GM10847 (cell line): Measurements from ENCODE around the gene KIZ.

Source experiments
- POLR2A ChIP-seq: IDR thresholded peaks from 2 replicates; pipeline ENCODE4 v1.6.1; 2011; ENCODE audit not compliant: insufficient read length; ENCODE audit errors: extremely low read depth

KIZ gene

DNA sequence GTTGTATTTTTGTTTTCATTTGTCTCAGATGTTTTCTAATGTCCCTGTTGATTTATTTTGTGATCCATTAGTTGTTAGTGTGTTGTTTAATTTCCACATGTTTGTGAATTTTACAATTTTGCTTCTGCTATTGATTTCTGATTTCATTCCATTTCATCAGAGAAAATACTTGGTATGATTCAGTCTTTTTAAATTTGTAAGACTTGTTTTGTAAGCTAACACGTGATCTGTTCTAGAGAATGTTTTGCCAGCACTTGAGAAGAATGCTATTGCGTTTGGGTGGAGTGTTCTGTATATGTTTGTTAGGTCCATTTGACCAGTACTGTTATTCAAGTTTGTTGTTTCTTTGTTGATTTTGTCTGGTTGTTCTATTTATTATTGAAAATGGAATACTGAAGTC, 53.9 kb downstream of the KIZ start:
- no peak for TF ChIP-seq POLR2A

DNA sequence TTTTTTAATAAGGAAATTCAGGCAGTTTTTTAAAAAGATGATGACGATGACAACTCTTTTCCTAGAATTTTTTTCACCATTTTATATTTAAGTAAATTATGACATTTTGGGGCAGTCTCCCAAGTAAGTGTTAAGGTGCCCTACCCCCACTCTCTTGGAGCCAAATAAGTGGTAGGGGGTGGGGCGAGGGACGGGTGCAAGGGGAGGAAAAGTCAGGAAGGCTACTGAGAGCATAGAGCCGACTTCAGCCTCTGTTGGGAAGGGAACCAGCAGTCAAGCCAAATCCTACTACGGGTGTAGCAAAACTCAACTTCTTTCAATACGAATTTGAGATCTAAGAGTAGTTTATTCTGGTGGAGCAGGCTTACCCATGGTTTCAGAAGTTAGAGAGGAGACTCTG, 54.4 kb downstream of the KIZ start:
- no peak for TF ChIP-seq POLR2A

DNA sequence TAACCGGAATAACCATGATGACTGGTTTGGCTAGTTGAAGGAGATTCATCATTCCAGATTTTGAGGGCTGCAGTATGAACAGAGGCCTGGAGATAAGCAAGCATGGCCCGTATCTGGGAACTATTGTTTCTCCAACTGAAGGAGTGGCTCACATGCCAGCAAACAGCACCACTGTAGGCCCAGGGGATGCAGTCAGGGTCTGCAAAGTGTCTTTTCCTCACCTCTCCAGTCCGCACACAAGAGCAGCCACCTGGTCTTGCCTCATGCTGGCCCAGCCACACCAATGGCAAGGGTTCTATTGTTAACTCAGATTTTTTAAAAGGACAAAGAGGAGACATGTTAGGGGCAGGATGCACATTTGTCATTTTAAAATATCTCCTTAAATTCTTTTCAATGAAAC, 55.1 kb downstream of the KIZ start:
- TF ChIP-seq POLR2A: no peak

DNA sequence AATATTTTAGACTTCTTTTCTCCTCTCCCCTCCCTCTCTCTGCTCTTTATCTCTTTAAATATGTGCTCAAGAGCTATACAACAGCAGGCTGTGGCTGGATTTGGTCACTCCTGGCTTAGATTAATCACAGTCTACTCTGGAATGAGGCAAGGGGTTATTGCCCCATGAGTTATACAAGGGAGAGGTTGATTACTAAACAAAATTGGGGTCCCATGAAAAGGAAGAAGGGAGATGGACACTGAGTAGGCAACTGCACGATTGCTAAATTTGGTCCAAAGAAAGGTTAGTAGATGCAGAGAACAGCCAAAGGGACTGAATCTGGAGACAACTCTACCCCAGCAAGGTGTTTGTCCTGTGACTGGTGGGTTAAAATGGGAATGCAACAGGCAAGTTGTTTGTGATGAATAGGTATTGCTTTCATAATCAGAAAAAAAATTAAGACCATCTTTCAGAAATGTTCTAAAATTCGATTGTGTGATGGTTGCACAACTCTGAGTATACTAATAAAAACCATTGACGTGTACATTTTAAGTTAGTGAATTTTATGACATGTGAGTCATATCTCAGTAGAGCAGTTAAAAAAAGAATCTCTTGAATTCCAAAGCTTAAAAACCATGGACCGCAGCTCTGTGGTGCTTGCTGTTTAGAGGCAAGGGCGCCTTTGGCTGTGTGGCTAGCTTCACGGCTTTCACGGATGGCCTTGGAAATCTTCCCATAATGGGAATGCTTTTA, 57.1 kb downstream of the KIZ start:
- no peak for TF ChIP-seq POLR2A

DNA sequence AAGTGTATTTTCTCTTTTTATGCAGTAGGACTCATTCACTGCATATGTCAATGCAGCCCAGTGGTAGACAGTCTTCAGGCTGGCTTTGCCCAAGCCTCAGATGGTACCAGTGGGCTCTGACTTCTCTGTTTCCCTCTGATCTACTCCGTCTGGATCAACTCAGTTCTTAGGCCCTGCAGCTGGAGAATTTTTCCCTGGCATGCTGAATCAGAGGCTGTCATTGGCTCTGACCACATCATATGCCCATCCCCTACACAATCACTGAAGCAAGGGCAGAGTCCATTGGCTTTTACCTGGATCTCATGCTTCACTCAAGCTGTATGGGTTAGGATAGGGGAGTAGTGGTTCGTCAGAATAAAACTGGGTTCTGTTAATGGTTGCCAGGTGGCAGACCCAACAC, 57.8 kb downstream of the KIZ start:
- no peak for TF ChIP-seq POLR2A

DNA sequence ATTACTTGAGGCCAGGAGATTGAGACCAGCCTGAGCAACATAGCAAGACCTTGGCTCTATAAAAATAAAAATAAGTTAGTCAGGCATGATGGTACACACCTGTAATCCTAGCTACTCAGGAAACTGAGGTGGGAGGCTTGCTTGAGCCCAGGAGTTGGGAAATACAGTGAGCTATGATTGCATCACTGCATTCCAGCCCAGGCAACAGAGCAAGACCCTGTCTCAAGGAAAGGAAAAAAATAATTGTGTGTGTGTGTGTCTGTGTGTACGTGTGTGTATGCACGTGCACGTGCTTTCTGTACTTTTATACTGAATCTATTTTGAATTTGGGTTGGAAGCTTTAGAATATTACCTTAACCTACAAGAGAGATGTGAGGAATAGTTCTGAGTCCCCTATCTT, 58.9 kb downstream of the KIZ start:
- no peak for TF ChIP-seq POLR2A

DNA sequence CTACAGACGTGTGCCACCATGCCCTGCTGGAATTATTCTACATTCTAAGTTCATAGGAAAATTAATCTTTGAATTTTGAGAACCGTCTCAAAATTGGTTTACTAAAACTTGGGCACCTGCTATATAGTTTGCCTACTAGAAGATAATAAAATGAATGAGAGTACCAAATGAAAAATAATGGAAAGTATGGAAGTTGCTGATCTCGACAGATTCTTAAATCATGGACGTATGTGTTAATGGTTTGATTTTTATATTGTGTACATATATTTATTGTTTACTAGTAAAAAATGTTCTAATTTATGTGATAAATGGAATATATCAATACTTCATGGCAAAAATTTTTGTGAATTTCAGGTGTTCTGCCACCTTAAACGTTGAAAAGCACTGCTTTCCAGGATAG, 60.0 kb downstream of the KIZ start:
- no peak for TF ChIP-seq POLR2A

DNA sequence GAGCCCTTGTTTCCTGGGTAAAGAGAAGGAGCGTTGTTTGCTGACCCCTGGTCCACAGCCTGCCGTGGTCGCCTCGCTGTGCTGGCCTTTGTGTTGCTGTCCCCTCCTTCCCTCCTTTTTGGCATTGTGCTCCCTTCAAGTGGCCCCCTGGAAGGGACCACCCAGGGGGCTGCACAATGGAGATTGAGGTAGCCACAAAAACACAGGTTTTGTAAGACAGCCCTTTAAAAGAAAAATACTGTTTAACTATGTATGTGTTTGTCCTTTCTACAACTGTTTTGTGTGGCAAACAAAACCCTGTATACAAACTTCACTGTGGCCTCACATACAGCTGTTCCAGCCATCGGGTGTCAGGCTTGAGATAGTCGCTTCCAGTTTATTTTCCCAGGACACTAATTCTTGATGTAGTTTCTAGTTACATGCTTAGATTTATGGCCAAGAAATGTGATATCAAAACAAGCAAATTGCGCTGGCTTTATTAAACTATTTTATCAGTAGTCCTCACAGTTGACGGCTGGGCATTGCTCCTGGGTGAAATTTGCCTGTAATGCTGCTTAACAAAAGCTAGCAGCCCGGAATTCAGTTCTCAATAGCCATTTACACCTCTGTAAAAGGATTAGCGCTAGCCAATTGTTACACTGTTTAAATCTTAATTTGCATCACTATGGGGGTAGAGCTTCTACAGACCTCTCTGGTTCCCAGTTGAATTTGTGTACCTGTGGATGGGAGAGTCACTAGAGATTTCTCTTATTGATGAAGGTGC, 64.1 kb downstream of the KIZ start:
- TF ChIP-seq POLR2A: no peak

DNA sequence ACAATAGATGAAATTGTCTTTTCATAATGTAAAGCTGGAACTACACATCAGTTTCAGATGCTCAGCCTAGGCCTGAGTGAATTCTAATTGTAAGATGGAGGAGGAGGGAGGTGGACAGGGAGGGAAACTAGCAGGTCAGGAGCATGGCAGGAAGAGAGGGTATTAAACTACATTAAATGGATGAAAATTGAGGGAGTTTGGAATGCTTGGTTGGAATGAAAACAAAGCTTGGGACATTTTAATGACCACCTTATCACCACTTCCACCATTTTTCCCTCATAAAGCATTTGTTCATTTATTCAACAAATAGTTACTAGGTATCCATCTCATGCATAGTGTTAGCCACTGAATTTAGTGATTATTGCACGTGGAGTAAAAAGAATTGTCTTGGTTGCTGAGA, 65.0 kb downstream of the KIZ start:
- no peak for TF ChIP-seq POLR2A

DNA sequence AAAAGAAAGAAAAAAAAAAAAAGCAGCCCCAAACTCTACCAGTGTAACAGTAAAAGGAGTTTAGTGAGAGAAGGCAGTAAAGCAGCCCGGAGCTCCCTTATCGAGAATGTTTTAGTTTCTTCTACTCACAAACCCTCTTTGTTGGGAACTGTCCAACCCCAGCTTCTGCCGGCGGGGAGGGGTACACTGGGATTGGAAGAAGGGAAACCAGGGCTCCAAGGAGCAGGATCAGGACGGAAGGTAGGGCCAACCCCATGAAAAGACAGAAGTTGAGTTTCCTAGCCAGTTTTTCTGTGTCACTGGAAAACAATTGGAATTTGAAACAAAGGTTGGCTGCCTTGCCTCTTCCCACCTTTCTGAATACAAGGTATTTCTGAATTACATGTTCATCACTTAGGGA, 66.0 kb downstream of the KIZ start:
- no peak for TF ChIP-seq POLR2A

DNA sequence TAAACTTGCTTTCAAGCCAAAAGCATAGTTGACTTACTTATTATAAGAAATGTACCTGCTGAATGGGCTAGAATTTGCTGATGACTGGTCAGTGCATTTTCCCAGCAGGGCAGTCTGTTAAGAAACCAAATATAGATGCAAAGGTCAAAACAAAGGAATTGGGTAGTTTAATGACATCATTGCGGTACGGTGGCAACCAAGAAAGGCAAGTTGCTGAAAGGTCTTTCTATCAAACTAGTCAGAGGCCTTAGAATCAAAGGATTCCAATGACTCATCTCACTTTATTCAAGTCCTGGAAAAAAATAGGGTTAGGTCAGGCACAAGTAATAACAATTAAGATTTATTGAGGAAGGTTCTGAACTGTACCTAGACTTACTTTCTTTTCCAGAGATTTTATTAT, 76.4 kb downstream of the KIZ start:
- TF ChIP-seq POLR2A: no peak

DNA sequence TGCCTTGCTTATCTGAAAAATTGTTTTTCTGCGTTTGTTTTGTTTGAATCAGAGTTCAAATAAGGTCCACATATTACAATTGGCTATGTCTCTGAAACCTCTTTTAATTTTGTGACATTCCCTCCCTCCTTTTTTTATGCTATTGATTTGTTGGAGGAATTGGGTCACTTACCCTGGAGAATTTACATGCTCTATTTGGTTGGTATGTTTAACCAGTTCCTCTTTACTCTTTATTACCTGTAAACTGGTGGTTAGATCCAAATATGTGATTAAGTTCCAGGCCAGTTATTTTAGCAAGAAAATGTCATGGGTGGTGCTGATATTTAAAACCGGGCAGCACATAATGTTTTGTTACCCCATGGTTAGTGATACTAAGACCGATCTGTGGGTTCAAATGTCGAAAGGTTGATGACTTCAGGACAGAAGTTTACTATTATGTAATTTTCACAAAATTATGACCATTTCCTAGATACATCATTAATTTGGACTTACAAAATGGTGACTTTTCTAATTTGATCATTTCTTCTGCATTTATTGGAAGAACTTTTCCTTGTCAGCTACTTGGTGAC, 77.3 kb downstream of the KIZ start:
- no peak for TF ChIP-seq POLR2A

DNA sequence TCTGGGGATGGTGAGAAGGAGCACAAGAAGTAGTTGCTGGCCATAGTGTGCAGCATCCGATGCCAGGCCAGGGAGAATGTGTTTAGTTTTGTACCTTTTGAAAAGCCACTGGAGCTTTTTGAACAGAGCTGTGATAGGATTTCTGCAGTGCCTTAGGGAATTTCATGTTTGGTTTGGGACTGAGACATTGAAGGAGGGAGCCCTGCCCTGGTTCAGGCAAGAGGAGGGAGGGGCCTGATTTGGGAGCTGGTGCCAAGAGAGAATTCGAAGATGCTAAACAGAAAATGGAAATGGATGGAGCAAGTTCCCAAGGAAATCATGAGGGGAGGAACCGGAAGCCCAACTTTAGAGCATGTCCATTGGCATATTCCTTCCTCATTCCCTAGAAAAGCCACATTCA, 80.7 kb downstream of the KIZ start:
- no peak for TF ChIP-seq POLR2A

DNA sequence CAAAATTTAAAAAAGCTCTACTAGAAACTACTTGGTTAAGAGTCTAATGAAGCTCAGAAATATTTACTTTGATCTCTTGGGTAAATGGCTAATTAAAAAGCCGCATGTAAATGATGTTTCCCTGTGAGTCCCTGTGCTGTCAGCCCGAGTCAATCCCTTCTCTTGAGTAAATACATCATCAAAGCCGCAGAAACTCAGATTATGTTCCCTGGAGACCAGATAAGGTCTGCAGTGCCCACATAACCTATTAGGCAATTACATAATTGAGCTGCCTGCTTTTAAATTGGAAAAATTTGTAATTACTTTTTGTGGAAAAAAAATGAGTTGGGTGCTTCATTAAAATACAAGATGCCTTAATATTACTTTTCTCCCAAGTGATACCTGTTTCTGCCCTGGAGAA, 83.1 kb downstream of the KIZ start:
- no peak for TF ChIP-seq POLR2A

DNA sequence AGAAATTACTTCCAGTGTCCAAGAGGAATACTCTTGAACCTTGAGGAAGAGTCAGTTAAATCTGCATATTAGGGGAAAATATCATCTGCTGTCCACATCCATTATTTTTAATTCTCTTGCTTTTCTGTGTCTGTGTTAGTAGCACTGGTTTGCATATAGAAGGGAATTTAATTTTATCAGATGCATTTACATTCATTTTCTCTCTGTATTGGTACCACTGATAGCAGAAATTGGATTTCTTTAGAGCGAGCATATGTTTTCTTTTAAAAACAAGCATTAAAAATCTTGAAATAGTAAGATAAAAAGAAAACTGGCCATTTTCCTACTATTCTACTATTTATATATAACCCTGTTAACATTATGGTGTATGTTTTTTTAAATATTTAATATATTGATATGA, 83.8 kb downstream of the KIZ start:
- TF ChIP-seq POLR2A: no peak

DNA sequence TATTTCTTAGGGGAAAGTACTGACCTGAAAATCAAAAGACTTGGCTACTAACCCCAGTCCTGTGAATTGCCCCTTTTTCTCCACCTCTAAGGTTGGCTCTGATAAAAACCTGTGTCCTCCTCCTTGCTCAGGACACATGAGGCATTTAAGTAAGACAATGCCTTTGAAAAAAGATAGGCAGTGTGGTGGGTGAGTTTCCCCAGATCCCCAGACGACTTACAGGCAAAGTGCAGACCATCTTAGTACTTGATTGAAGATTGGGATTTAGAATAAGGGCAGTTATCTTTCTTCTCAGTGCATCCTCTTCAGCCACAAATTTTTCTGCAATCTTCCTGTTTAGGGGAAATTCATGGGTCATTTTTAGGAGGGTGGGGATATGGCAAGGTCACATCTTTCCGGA, 87.8 kb downstream of the KIZ start:
- no peak for TF ChIP-seq POLR2A
